DOHH2 (cell line): Measurements from ENCODE around the gene AFF2.
"Not testable (repeated sequence)": the region's sequence is repeated elsewhere in the genome, so short reads cannot be mapped to it uniquely, and the experiment has no call there.

Source experiments
- H3F3A ChIP-seq: fragments of 200-600 bp; sonication (generic), shearing (Covaris generic); 2 replicates; pipeline ENCODE4 v1.6.0; 2016; ENCODE audit warnings: antibody characterized with exemption, mild to moderate bottlenecking; ENCODE audit not compliant: control insufficient read depth, insufficient read depth
- H3K27ac ChIP-seq: fragments of 200-600 bp; sonication (generic); 2 replicates; pipeline ENCODE4 v1.5.1; 2014; ENCODE audit warnings: low read depth, mild to moderate bottlenecking, low read length, moderate library complexity
- H3K27me3 ChIP-seq: fragments of 200-600 bp; sonication (generic); 2 replicates; pipeline ENCODE4 v1.6.1; 2014; ENCODE audit warnings: mild to moderate bottlenecking, low read length, mixed read lengths; ENCODE audit not compliant: control insufficient read depth
- H3K36me3 ChIP-seq: fragments of 200-600 bp; sonication (generic); 2 replicates; pipeline ENCODE4 v1.6.1; 2014; ENCODE audit warnings: mild to moderate bottlenecking, low read length, moderate library complexity, mixed read lengths; ENCODE audit not compliant: control insufficient read depth
- H3K4me1 ChIP-seq: fragments of 200-600 bp; sonication (generic); 2 replicates; pipeline ENCODE4 v1.6.1; 2014; ENCODE audit warnings: mild to moderate bottlenecking, low read length, mixed read lengths; ENCODE audit not compliant: control insufficient read depth
- H3K4me2 ChIP-seq: fragments of 200-600 bp; sonication (generic); 2 replicates; pipeline ENCODE4 v1.6.0; 2014; ENCODE audit warnings: mild to moderate bottlenecking, low read length, moderate library complexity
- H3K4me3 ChIP-seq: fragments of 200-600 bp; sonication (generic); 2 replicates; pipeline ENCODE4 v1.5.1; 2014; ENCODE audit warnings: mild to moderate bottlenecking, low read length, mixed read lengths
- H3K79me2 ChIP-seq: fragments of 200-600 bp; sonication (generic); 2 replicates; pipeline ENCODE4 v1.6.1; 2014; ENCODE audit warnings: mild to moderate bottlenecking, low read length, mixed read lengths; ENCODE audit not compliant: control insufficient read depth
- H3K9me2 ChIP-seq: fragments of 200-600 bp; sonication (generic); replicated peaks from 2 replicates; pipeline ENCODE4 v1.6.1; 2014; ENCODE audit warnings: mild to moderate bottlenecking, low read length, mixed read lengths; ENCODE audit not compliant: control insufficient read depth
- H3K9me3 ChIP-seq: fragments of 200-600 bp; sonication (generic); 2 replicates; pipeline ENCODE4 v1.6.1; 2014; ENCODE audit warnings: antibody characterized with exemption, low read length, mixed read lengths; ENCODE audit not compliant: control insufficient read depth, insufficient read depth
- H4K20me1 ChIP-seq: fragments of 200-600 bp; sonication (generic); 2 replicates; pipeline ENCODE4 v1.6.0; 2014; ENCODE audit warnings: low read depth, mild to moderate bottlenecking, antibody characterized with exemption, low read length, moderate library complexity; ENCODE audit not compliant: control insufficient read depth, insufficient read depth
- CTCF ChIP-seq: fragments of 200-600 bp; sonication (generic); IDR thresholded peaks from one replicate; pipeline ENCODE4 v1.5.1; 2014; ENCODE audit warnings: antibody characterized with exemption, mild to moderate bottlenecking, low read depth, low read length; ENCODE audit not compliant: poor library complexity, severe bottlenecking
- EZH2phosphoT487 ChIP-seq: fragments of 200-600 bp; sonication (generic); IDR thresholded peaks from 2 replicates; pipeline ENCODE4 v1.6.1; 2017; ENCODE audit warnings: borderline replicate concordance, mild to moderate bottlenecking, antibody characterized with exemption, low read length, moderate library complexity, mixed read lengths

The AFF2 gene

GRCh38 chrX:148904421-148905111 is 404.1 kb downstream of the AFF2 start:
- no peaks in the 10 kb centered on the region for H3K27me3 ChIP-seq
- no peaks in the 10 kb centered on the region for H3K79me2 ChIP-seq
- no peaks in the 10 kb centered on the region for H3K9me2 ChIP-seq
- H3K4me3 ChIP-seq = no peak overlapping the region
- no peak for TF ChIP-seq EZH2phosphoT487
- TF ChIP-seq CTCF = no peak
- H3K4me2 ChIP-seq = no peak overlapping the region
- no peaks in the 10 kb centered on the region for H3F3A ChIP-seq
- H3K36me3 ChIP-seq = peaks cover 23% of the 10 kb centered on the region
- H3K9me3 ChIP-seq = no peaks in the 10 kb centered on the region
- no peaks in the 10 kb centered on the region for H3K4me1 ChIP-seq
- no peak overlapping the region for H3K27ac ChIP-seq
- H4K20me1 ChIP-seq = no peaks in the 10 kb centered on the region

- no peaks in the 10 kb centered on the region for H3K4me1 ChIP-seq
- no peak overlapping the region for H3K27ac ChIP-seq
- peaks cover 23% of the 10 kb centered on the region for H3K36me3 ChIP-seq
- no peaks in the 10 kb centered on the region for H3F3A ChIP-seq
- TF ChIP-seq CTCF (no peak), EZH2phosphoT487 (no peak)
- H3K4me2 ChIP-seq = no peak overlapping the region
- no peaks in the 10 kb centered on the region for H3K27me3 ChIP-seq
- H3K79me2 ChIP-seq = no peaks in the 10 kb centered on the region
- no peaks in the 10 kb centered on the region for H3K9me2 ChIP-seq
- H3K4me3 ChIP-seq = no peak overlapping the region
- no peaks in the 10 kb centered on the region for H4K20me1 ChIP-seq
- no peaks in the 10 kb centered on the region for H3K9me3 ChIP-seq
Measured at GRCh38 chrX:148905400-148905799, 405.0 kb downstream of the AFF2 start.

GRCh38 chrX:148906628-148907027 is 406.2 kb downstream of the AFF2 start:
- H3K27me3 ChIP-seq, H3K79me2 ChIP-seq, H3K4me3 ChIP-seq, H3K27ac ChIP-seq, H3K4me1 ChIP-seq, H3K9me2 ChIP-seq, H3F3A ChIP-seq, H3K9me3 ChIP-seq, H4K20me1 ChIP-seq, H3K4me2 ChIP-seq: not testable (repeated sequence)
- H3K36me3 ChIP-seq = peaks cover 23% of the 10 kb centered on the region

- H3K27ac ChIP-seq = no peak overlapping the region
- no peaks in the 10 kb centered on the region for H3K9me2 ChIP-seq
- no peaks in the 10 kb centered on the region for H3K4me1 ChIP-seq
- no peaks in the 10 kb centered on the region for H3K27me3 ChIP-seq
- H3K9me3 ChIP-seq = no peaks in the 10 kb centered on the region
- no peak for TF ChIP-seq CTCF
- TF ChIP-seq EZH2phosphoT487 = no peak
- no peaks in the 10 kb centered on the region for H3K79me2 ChIP-seq
- peaks cover 14% of the 10 kb centered on the region for H3K36me3 ChIP-seq
- H3F3A ChIP-seq = no peaks in the 10 kb centered on the region
- H3K4me3 ChIP-seq = no peak overlapping the region
- H4K20me1 ChIP-seq = no peaks in the 10 kb centered on the region
- H3K4me2 ChIP-seq = no peak overlapping the region
Measured at GRCh38 chrX:148909758-148910157, 409.3 kb downstream of the AFF2 start.
